Gastroesophageal sphincter (tissue), 4 donors: ENCODE data around the gene EDN1. TPM values are rescaled to one million over a fixed set of nuclear protein-coding genes. Genes with fewer than 3 reads are reported as not detected.

Experiments
- ATAC-seq: fragments of 150-250 bp; one replicate; pipeline ENCODE4 v1.9.1; 2016; ENCODE audit warnings: mild to moderate bottlenecking, moderate library complexity
- H3K27ac ChIP-seq, 4 donors: fragments of 200-600 bp; sonication (generic) in 3 of 4; 1 replicate in 3 of 4; 2 replicates in 1 of 4; pipeline ENCODE4 v1.5.1; 2016 to 2019
- H3K27me3 ChIP-seq: fragments of 200-600 bp; sonication (generic); one replicate; pipeline ENCODE4 v1.5.1; 2019
- H3K36me3 ChIP-seq, 2 donors: fragments of 200-600 bp; sonication (generic); one replicate each; pipeline ENCODE4 v1.5.1; 2019; ENCODE audit warnings: control low read depth in 1 of 2
- H3K4me1 ChIP-seq, 3 donors: fragments of 200-600 bp; sonication (generic); 1 replicate in 2 of 3; 2 replicates in 1 of 3; pipeline ENCODE4 v1.5.1; 2016 to 2019; ENCODE audit warnings: control low read depth in 2 of 3
- H3K4me3 ChIP-seq, 2 donors: fragments of 200-600 bp; sonication (generic); one replicate each; pipeline ENCODE4 v1.5.1; 2019; ENCODE audit warnings: mild to moderate bottlenecking in 1 of 2, moderate library complexity in 1 of 2
- H3K9me3 ChIP-seq, 3 donors: fragments of 200-600 bp; sonication (generic); one replicate each; pipeline ENCODE4 v1.5.1; 2017 to 2019; ENCODE audit warnings: control low read depth in 2 of 3
- EP300 ChIP-seq: sonication (generic); formaldehyde crosslinking; IDR thresholded peaks from one replicate; pipeline ENCODE4 v1.6.1; 2017; ENCODE audit warnings: antibody characterized with exemption, mild to moderate bottlenecking
- POLR2A ChIP-seq, 2 donors: fragments of 450-650 bp; IDR thresholded peaks; one replicate each; pipeline ENCODE4 v1.6.1; 2017; ENCODE audit warnings: antibody characterized with exemption in 2 of 2, mild to moderate bottlenecking in 2 of 2, moderate library complexity in 1 of 2
- POLR2AphosphoS5 ChIP-seq: sonication (generic); formaldehyde crosslinking; IDR thresholded peaks from one replicate; pipeline ENCODE4 v1.6.1; 2017; ENCODE audit warnings: antibody characterized with exemption
- WGBS, 2 donors: methylation state at CpG; one replicate each; pipeline ENCODE4 v1.1.5; 2018; ENCODE audit warnings: low coverage in 1 of 2; 5-methylcytosine and 5-hydroxymethylcytosine counted together
- total RNA-seq, 4 donors: library from RNA; depleted of rRNA; stranded (reverse); fragments of >200 nt; gene quantifications; one replicate each; pipeline ENCODE4 v1.1.0, GENCODE V29; 2016
- TF ChIP-seq, protein P1 (sequence below), 4 experiments: fragments of 200-600 bp in 2 of 4; fragments of 450-650 bp in 2 of 4; sonication (generic) in 1 of 4; IDR thresholded peaks; one replicate each; pipeline ENCODE4 v1.5.1; 2017 to 2019; ENCODE audit warnings: antibody characterized with exemption in 4 of 4, mild to moderate bottlenecking in 2 of 4, moderate library complexity in 2 of 4

The EDN1 gene
- total RNA-seq, 4 donors from 2014 or later = 3.6 to 39.6 (median 15.1) TPM

DNA sequence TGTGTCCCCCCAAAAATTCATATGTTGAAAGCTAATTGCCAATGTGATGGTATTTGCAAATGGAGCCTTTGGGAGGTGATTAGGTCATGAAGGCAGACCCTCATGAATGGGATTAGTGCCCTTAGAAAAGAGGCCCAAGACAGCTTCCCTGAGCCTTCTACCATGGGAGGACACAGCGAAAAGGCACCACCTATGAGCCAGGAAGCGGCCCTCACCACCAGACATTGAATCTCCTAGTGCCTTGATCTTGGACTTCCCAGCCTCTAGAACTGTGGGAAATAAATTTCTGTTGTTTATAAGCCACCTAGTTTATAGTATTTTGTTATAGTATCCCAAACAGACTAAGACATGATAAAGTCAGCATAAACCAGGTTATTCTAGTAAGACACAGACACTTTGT, 18.9 kb downstream of the EDN1 start:
- no peak for ATAC-seq
- TF ChIP-seq POLR2A (IDR thresholded peaks at IDR 0.05) = no peak
- no peak for TF ChIP-seq POLR2AphosphoS5
- TF ChIP-seq EP300 = no peak
- TF ChIP-seq, protein P1, sequence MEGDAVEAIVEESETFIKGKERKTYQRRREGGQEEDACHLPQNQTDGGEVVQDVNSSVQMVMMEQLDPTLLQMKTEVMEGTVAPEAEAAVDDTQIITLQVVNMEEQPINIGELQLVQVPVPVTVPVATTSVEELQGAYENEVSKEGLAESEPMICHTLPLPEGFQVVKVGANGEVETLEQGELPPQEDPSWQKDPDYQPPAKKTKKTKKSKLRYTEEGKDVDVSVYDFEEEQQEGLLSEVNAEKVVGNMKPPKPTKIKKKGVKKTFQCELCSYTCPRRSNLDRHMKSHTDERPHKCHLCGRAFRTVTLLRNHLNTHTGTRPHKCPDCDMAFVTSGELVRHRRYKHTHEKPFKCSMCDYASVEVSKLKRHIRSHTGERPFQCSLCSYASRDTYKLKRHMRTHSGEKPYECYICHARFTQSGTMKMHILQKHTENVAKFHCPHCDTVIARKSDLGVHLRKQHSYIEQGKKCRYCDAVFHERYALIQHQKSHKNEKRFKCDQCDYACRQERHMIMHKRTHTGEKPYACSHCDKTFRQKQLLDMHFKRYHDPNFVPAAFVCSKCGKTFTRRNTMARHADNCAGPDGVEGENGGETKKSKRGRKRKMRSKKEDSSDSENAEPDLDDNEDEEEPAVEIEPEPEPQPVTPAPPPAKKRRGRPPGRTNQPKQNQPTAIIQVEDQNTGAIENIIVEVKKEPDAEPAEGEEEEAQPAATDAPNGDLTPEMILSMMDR (IDR thresholded peaks at IDR 0.05) = no peak
- H3K27me3 ChIP-seq = no peaks in the 10 kb centered on the region
- no peaks in the 10 kb centered on the region for H3K9me3 ChIP-seq
- 94 to 100% methylated on average over 2 of the region's 2 CpGs for WGBS, 2 donors
- no peak overlapping the region for H3K4me3 ChIP-seq
- no peak overlapping the region for H3K27ac ChIP-seq
- H3K4me1 ChIP-seq = no peaks in the 10 kb centered on the region
- no peaks in the 10 kb centered on the region for H3K36me3 ChIP-seq

DNA sequence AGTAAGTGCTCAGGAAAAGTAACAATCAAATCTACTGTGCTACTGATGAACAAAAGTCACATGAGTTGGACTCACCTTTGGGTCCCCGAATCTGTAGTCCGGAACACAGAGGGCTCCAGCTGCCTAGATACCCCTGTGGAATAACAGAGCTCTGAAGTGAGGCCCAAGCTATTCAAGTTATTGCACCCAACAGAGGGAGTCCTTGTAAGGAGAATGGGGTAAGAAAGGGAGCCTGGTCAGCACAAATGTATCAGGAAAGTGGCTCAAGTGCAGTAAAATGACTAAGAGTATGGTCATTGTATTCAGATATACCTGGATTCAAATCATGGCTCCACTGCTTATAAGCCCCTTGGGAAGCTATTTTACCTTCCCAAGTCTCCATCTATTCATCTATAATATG, 20.9 kb downstream of the EDN1 start:
- 100% methylated on average over 2 of the region's 2 CpGs for WGBS, 2 donors
- Histone ChIP-seq H3K36me3 (no peaks in the 10 kb centered on the region), H3K4me3 (no peak overlapping the region), H3K27ac (no peak overlapping the region), H3K27me3 (no peaks in the 10 kb centered on the region), H3K9me3 (no peaks in the 10 kb centered on the region), H3K4me1 (no peaks in the 10 kb centered on the region)
- no peak for ATAC-seq
- TF ChIP-seq POLR2AphosphoS5 = no peak
- TF ChIP-seq, protein P1 (IDR thresholded peaks at IDR 0.05) = no peak
- TF ChIP-seq EP300 = no peak
- TF ChIP-seq POLR2A (IDR thresholded peaks at IDR 0.05) = no peak

DNA sequence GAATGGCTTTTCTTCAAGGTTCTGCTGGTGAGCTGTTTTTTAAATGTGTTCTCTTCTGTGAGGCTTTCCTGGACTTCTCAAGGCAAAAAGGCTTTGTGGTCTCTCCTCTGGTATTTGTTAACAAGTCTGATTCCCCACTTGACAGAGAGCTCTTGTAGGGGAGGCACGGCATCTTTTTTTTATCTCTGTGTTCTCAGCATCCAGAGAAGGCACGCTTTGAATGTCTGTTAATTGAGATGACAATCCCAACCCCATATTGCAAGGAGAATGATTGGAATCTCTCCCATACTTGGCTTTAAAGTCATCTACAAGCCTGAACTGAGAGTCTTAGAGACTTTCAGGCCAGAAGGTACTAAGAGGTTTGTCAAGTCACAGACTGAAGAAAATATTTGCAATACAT, 22.6 kb downstream of the EDN1 start:
- Histone ChIP-seq H3K27me3 (no peaks in the 10 kb centered on the region), H3K9me3 (no peaks in the 10 kb centered on the region), H3K27ac (no peak overlapping the region), H3K4me3 (no peak overlapping the region), H3K4me1 (no peaks in the 10 kb centered on the region), H3K36me3 (no peaks in the 10 kb centered on the region)
- ATAC-seq = no peak
- 35 to 73% methylated on average over 2 of the region's 2 CpGs for WGBS, 2 donors
- TF ChIP-seq, protein P1 (IDR thresholded peaks at IDR 0.05) = no peak
- no peak for TF ChIP-seq POLR2A (IDR thresholded peaks at IDR 0.05)
- TF ChIP-seq POLR2AphosphoS5 = no peak
- no peak for TF ChIP-seq EP300

DNA sequence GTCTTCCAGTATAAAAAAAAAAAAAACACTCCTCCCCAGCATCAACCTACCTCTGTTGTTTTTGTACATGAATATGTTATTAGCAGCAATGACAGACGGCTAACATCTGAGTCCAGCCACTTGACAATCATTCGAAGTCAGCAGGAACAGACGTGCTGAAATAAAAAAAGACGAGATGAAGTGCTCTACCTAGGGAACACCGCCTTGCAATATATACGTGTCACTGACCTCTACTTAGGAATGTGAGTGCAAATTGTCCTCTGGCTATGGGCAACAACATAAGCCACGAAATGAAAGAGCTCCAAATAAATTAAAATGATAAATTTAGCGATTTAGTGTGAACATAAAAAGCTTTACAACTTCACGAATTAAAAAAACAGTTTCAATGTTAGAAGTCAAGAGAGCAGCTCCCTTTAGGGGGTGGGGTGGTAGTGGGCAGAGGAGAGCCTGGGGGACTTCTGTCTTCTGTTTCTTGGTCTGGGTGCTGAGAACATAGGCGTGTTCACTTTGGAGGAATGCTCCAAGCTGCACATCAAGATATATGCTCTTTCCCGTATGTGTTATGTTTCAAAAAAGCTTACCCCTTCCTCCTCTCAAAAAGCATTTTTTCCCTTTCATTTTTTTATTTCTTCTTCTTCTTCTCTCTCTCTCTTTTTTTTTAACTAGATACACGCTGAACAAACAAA, 23.3 kb downstream of the EDN1 start:
- Histone ChIP-seq H3K36me3 (no peaks in the 10 kb centered on the region), H3K9me3 (peaks cover 0 to 5% (median 0%) of the 10 kb centered on the region in 3 donors), H3K4me1 (no peaks in the 10 kb centered on the region), H3K27me3 (no peaks in the 10 kb centered on the region), H3K27ac (no peak overlapping the region), H3K4me3 (no peak overlapping the region)
- 55 to 60% methylated on average over 10 to 12 of the region's 12 CpGs for WGBS, 2 donors
- TF ChIP-seq POLR2A (IDR thresholded peaks at IDR 0.05) = no peak
- no peak for TF ChIP-seq EP300
- TF ChIP-seq POLR2AphosphoS5 = no peak
- TF ChIP-seq, protein P1 (IDR thresholded peaks at IDR 0.05) = no peak
- ATAC-seq = no peak

DNA sequence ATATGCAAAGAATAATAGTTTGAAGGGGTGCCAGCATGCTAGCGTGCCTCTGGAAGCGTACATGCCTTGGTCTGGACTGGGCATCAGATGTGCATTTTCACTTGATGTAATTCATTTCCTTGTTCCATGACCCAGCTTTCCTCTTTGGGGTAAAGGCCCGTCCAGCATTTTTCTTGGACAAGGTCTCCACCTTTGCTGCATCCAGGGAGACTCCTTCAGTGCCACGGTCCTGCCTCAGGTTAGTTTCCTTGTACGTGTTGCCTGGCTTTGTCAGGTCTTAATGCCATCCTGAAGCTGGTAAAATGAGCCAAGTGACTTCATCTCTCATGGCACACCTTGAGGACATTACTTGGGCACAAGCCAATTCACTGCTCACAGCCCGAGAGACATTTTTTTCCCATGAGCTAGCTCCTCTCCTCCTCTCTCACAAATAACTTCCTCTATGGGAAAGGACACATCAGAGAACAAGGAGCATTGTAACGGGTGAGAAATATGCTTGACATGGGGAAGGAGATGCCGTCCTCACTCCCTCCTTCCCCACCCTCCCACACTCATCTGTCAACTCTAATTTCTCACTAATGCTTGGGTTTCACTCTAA, 23.9 kb downstream of the EDN1 start:
- H3K4me1 ChIP-seq = no peaks in the 10 kb centered on the region
- WGBS, 2 donors = 43 to 48% methylated on average over 6 to 8 of the region's 8 CpGs
- H3K9me3 ChIP-seq = peaks cover 0 to 11% (median 0%) of the 10 kb centered on the region in 3 donors
- ATAC-seq = no peak
- TF ChIP-seq POLR2AphosphoS5 (no peak), POLR2A (IDR thresholded peaks at IDR 0.05) (no peak), EP300 (no peak)
- TF ChIP-seq, protein P1 (IDR thresholded peaks at IDR 0.05) = no peak
- H3K4me3 ChIP-seq = no peak overlapping the region
- H3K27ac ChIP-seq = no peak overlapping the region
- H3K27me3 ChIP-seq = no peaks in the 10 kb centered on the region
- no peaks in the 10 kb centered on the region for H3K36me3 ChIP-seq
